ENCODE results near the gene MEGF9.

GRCh38 chr9:120723565-120723964 lies 9.3 kb upstream of the MEGF9 start:
- TF ChIP-seq CTCF (conservative IDR thresholded peaks at IDR 0.05; ENCODE audit: low read depth, low read length), result no peak
- TF ChIP-seq EZH2 (IDR thresholded peaks at IDR 0.05; ENCODE audit: borderline replicate concordance, low read depth, low read length, poor library complexity, severe bottlenecking), result no peak
